HepG2 (cell line): ENCODE data around the gene CD53. TPM values are rescaled to one million over a fixed set of nuclear protein-coding genes. Genes with fewer than 3 reads are reported as not detected.

Source experiments
- ATAC-seq: fragments of 200-7000 bp; cut with Tn5 transposase; 3 replicates; pipeline ENCODE4 v1.9.1; 2020; ENCODE audit warnings: mild to moderate bottlenecking, moderate library complexity
- BruUV-seq: library from RNA; stranded (reverse); fragments of 400-500 nt; replicated peaks from 2 replicates; lab custom pipeline; 2021; lab: Mats Ljungman, UMichigan
- CTCF ChIA-PET: fragments of 300-600 bp; formaldehyde crosslinking; extraction: SDS; loops from one replicate; lab custom pipeline; 2021; ENCODE audit warnings: low total read pairs, inconsistent platforms, low intra/inter-chr PET ratio; lab: Yijun Ruan, JAX
- POLR2A ChIA-PET: fragments of 350-600 bp; sonication (Branson Sonifier 250); formaldehyde crosslinking; loops from one replicate; lab custom pipeline; 2020; ENCODE audit warnings: antibody characterized with exemption, inconsistent platforms; lab: Yijun Ruan, JAX
- DNase-seq: peaks from one replicate; pipeline ENCODE4 v3.0.0-alpha.2; 2015; ENCODE audit warnings: low spot score
- FAIRE-seq: peaks from 3 replicates; lab custom pipeline; 2011; peaks lifted over from hg19 to GRCh38; lab: Jason Lieb, UNC
- H2AFZ ChIP-seq: one replicate; pipeline ENCODE4 v1.6.1; 2011; ENCODE audit warnings: low read length, inconsistent platforms
- H3K27ac ChIP-seq: fragments of 300-600 bp; 3 replicates; pipeline ENCODE4 v1.8.0; 2011; ENCODE audit warnings: mixed run types, mild to moderate bottlenecking, mixed read lengths, low read length, inconsistent platforms; ENCODE audit not compliant: insufficient read depth; ENCODE audit errors: extremely low read length
- H3K27me3 ChIP-seq, 2 experiments: fragments of 200-600 bp in 1 of 2; 2 replicates in 1 of 2; 3 replicates in 1 of 2; pipeline versions ENCODE4 v1.6.0 to v1.8.0; 2011; ENCODE audit warnings: low read length in 2 of 2, mild to moderate bottlenecking in 2 of 2, moderate library complexity in 2 of 2, inconsistent platforms in 1 of 2; ENCODE audit not compliant: insufficient read depth in 2 of 2, control insufficient read depth in 1 of 2
- H3K36me3 ChIP-seq, 2 experiments: fragments of 200-600 bp in 1 of 2; replicated peaks in 1 of 2; 2 replicates in 1 of 2; 3 replicates in 1 of 2; pipeline versions ENCODE4 v1.5.1 to v1.8.0; 2011; ENCODE audit warnings: low read length in 2 of 2, inconsistent platforms in 1 of 2; ENCODE audit not compliant: insufficient read depth in 2 of 2, control insufficient read depth in 1 of 2
- H3K4me1 ChIP-seq: 2 replicates; pipeline ENCODE4 v1.5.1; 2012; ENCODE audit warnings: low read length, inconsistent platforms; ENCODE audit not compliant: insufficient read depth
- H3K4me2 ChIP-seq: 2 replicates; pipeline ENCODE4 v1.6.0; 2011; ENCODE audit warnings: low read depth, low read length, inconsistent platforms
- H3K4me3 ChIP-seq, 3 experiments: fragments of 200-600 bp in 1 of 3; sonication (generic), shearing (Covaris generic) in 1 of 3; replicated peaks in 1 of 3; 2 replicates each; pipeline ENCODE4 v1.5.1; 2011 to 2016; ENCODE audit warnings: low read length in 3 of 3, inconsistent platforms in 2 of 3, low read depth in 2 of 3, mild to moderate bottlenecking in 2 of 3, control low read depth in 1 of 3, mixed read lengths in 1 of 3; ENCODE audit not compliant: insufficient read depth in 1 of 3
- H3K79me2 ChIP-seq: one replicate; pipeline ENCODE4 v1.6.1; 2011; ENCODE audit warnings: low read length, inconsistent platforms; ENCODE audit not compliant: insufficient read depth
- H3K9ac ChIP-seq: 2 replicates; pipeline ENCODE4 v1.6.0; 2011; ENCODE audit warnings: mild to moderate bottlenecking, low read depth, low read length, inconsistent platforms; ENCODE audit not compliant: insufficient read depth
- H3K9me3 ChIP-seq: 2 replicates; pipeline ENCODE4 v1.5.1; 2012; ENCODE audit warnings: mild to moderate bottlenecking, low read length
- H4K20me1 ChIP-seq: 2 replicates; pipeline ENCODE4 v1.6.0; 2011; ENCODE audit warnings: inconsistent platforms, mild to moderate bottlenecking, low read length, moderate library complexity; ENCODE audit not compliant: insufficient read depth
- FOXA1 ChIP-seq, 2 experiments: fragments of 450-650 bp in 1 of 2; sonication (generic) in 1 of 2; formaldehyde crosslinking in 1 of 2; IDR thresholded peaks; 2 replicates each; pipeline versions ENCODE4 v1.4.0 to v1.6.1; 2016 to 2020; ENCODE audit warnings: missing genetic modification reagents in 1 of 2
- HCFC1 ChIP-seq: fragments of 150-350 bp; IDR thresholded peaks from 2 replicates; pipeline ENCODE4 v1.6.1; 2014; ENCODE audit warnings: low read depth, low read length
- HIVEP1 ChIP-seq: sonication (generic); formaldehyde crosslinking; IDR thresholded peaks from 2 replicates; pipeline ENCODE4 v1.4.0; 2020; ENCODE audit warnings: mild to moderate bottlenecking, missing genetic modification reagents
- HNRNPH1 ChIP-seq: fragments of 200-400 bp; formaldehyde crosslinking; optimal IDR thresholded peaks from 2 replicates; pipeline ENCODE3; 2017; ENCODE audit warnings: mild to moderate bottlenecking, low read depth, low read length
- HOXA7 ChIP-seq: sonication (generic); formaldehyde crosslinking; IDR thresholded peaks from 2 replicates; pipeline ENCODE4 v1.8.1; 2022; ENCODE audit warnings: mild to moderate bottlenecking, missing genetic modification reagents, moderate library complexity
- RXRA ChIP-seq: sonication (generic); formaldehyde crosslinking; IDR thresholded peaks from 2 replicates; pipeline ENCODE4 v1.5.1; 2020; ENCODE audit warnings: missing genetic modification reagents
- TSC22D2 ChIP-seq: sonication (generic); formaldehyde crosslinking; IDR thresholded peaks from 2 replicates; pipeline ENCODE4 v1.5.1; 2020; ENCODE audit warnings: missing genetic modification reagents, mild to moderate bottlenecking, borderline replicate concordance
- ZNF317 ChIP-seq: sonication (generic); formaldehyde crosslinking; IDR thresholded peaks from 2 replicates; pipeline ENCODE4 v1.5.0; 2020; ENCODE audit warnings: mild to moderate bottlenecking, missing genetic modification reagents
- ZNF333 ChIP-seq: sonication (generic); formaldehyde crosslinking; IDR thresholded peaks from 2 replicates; pipeline ENCODE4 v1.4.0; 2020; ENCODE audit warnings: mild to moderate bottlenecking, missing genetic modification reagents, borderline replicate concordance
- ZNF629 ChIP-seq: sonication (generic); formaldehyde crosslinking; conservative IDR thresholded peaks from 2 replicates; pipeline ENCODE4 v1.5.0; 2020; ENCODE audit warnings: missing genetic modification reagents
- WGBS: methylation state at CpG from one replicate; pipeline ENCODE4 v1.1.6; 2017; ENCODE audit warnings: low lambda C conversion rate; 5-methylcytosine and 5-hydroxymethylcytosine counted together
- in situ Hi-C: cut with HindIII; loops from 2 replicates; pipeline ENCODE4 v1.10.0; 2017; ENCODE audit warnings: low pct_unique_long_range_greater_than_20kb; ENCODE audit not compliant: extremely low pct_ligation_motif_present
- intact Hi-C: fragments of 100-400 bp; cut with micrococcal nuclease; formaldehyde crosslinking; loops from one replicate; pipeline ENCODE4 v1.10.0; 2022; ENCODE audit not compliant: unreplicated experiment
- polyA plus RNA-seq, 8 experiments: library from polyadenylated mRNA; depleted of rRNA in 3 of 8; stranded (reverse) in 7 of 8; unstranded in 1 of 8; fragments of >200 nt; fragmentation: Illumina TruSeq in 4 of 8; extraction: Trizol in 4 of 8; gene quantifications; 2 replicates each; pipeline versions ENCODE4 v1.2.1 to v1.2.3, GENCODE V29; 2011 to 2016; ENCODE audit warnings: low read depth in 4 of 8, missing spikeins in 1 of 8, mixed read lengths in 1 of 8; ENCODE audit not compliant: insufficient read depth in 1 of 8
- total RNA-seq, 5 experiments: library from RNA; depleted of rRNA; stranded (reverse); fragments of >200 nt; fragmentation: Illumina TruSeq; extraction: Trizol; gene quantifications; 2 replicates each; pipeline ENCODE4 v1.2.3, GENCODE V29; 2016; ENCODE audit warnings: low read depth in 1 of 5
- TF ChIP-seq, protein P1 (sequence below): sonication (generic); formaldehyde crosslinking; IDR thresholded peaks from 2 replicates; pipeline ENCODE4 v1.4.0; 2020; ENCODE audit warnings: missing genetic modification reagents, borderline replicate concordance
- TF ChIP-seq, protein P2 (sequence below): sonication (generic); formaldehyde crosslinking; IDR thresholded peaks from 2 replicates; pipeline ENCODE4 v1.9.0; 2021; ENCODE audit warnings: mild to moderate bottlenecking, missing genetic modification reagents

CD53 gene
- total and polyA plus RNA-seq, 2 of the 13 experiments (the other 11 are each of a cell fraction or from before 2014, with no cell fraction given) = not detected

DNA sequence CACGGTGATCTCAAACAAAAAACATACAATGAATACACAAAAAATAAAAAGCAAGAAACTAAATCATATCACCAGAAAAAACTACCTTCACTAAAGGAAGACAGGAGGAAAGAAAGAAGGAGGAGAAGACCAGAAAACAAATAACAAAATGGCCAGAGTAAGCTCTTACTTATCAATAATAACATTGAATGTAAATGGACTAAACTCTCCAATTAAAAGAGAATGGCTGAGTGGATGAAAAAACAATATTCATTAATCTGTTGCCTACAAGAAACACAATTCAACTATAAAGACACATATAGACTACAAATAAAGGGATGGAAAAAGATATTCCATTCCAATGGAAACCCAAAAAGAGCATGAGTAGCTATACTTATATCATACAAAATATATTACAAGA, 63.6 kb downstream of the CD53 start:
- CTCF ChIA-PET = no interaction called here
- Histone ChIP-seq H3K4me2 (no peak overlapping the region), H3K27ac (no peak overlapping the region), H3K79me2 (no peaks in the 10 kb centered on the region), H3K36me3 (no peaks in the 10 kb centered on the region), H4K20me1 (no peaks in the 10 kb centered on the region), H3K4me3 (no peak overlapping the region), H3K9me3 (no peaks in the 10 kb centered on the region), H3K27me3 (no peaks in the 10 kb centered on the region; a peak in 1 of 5 replicates), H2AFZ (no peak overlapping the region), H3K4me1 (no peaks in the 10 kb centered on the region), H3K9ac (no peak overlapping the region)
- no peak for DNase-seq
- in situ Hi-C loops = no loop called here
- FAIRE-seq = no peak
- TF ChIP-seq HOXA7 (CRISPR knock-in tag) (no peak), HIVEP1 (CRISPR knock-in tag) (no peak), HNRNPH1 (no peak), HCFC1 (no peak), ZNF333 (no peak), ZNF629 (CRISPR knock-in tag) (no peak), ZNF317 (CRISPR knock-in tag) (no peak), TSC22D2 (no peak), RXRA (CRISPR knock-in tag) (no peak), FOXA1 (IDR thresholded peaks at IDR 0.05) (no peak), FOXA1 (CRISPR knock-in tag; IDR thresholded peaks at IDR 0.05) (no peak)
- TF ChIP-seq, protein P1, sequence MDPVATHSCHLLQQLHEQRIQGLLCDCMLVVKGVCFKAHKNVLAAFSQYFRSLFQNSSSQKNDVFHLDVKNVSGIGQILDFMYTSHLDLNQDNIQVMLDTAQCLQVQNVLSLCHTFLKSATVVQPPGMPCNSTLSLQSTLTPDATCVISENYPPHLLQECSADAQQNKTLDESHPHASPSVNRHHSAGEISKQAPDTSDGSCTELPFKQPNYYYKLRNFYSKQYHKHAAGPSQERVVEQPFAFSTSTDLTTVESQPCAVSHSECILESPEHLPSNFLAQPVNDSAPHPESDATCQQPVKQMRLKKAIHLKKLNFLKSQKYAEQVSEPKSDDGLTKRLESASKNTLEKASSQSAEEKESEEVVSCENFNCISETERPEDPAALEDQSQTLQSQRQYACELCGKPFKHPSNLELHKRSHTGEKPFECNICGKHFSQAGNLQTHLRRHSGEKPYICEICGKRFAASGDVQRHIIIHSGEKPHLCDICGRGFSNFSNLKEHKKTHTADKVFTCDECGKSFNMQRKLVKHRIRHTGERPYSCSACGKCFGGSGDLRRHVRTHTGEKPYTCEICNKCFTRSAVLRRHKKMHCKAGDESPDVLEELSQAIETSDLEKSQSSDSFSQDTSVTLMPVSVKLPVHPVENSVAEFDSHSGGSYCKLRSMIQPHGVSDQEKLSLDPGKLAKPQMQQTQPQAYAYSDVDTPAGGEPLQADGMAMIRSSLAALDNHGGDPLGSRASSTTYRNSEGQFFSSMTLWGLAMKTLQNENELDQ = no peak
- TF ChIP-seq, protein P2, sequence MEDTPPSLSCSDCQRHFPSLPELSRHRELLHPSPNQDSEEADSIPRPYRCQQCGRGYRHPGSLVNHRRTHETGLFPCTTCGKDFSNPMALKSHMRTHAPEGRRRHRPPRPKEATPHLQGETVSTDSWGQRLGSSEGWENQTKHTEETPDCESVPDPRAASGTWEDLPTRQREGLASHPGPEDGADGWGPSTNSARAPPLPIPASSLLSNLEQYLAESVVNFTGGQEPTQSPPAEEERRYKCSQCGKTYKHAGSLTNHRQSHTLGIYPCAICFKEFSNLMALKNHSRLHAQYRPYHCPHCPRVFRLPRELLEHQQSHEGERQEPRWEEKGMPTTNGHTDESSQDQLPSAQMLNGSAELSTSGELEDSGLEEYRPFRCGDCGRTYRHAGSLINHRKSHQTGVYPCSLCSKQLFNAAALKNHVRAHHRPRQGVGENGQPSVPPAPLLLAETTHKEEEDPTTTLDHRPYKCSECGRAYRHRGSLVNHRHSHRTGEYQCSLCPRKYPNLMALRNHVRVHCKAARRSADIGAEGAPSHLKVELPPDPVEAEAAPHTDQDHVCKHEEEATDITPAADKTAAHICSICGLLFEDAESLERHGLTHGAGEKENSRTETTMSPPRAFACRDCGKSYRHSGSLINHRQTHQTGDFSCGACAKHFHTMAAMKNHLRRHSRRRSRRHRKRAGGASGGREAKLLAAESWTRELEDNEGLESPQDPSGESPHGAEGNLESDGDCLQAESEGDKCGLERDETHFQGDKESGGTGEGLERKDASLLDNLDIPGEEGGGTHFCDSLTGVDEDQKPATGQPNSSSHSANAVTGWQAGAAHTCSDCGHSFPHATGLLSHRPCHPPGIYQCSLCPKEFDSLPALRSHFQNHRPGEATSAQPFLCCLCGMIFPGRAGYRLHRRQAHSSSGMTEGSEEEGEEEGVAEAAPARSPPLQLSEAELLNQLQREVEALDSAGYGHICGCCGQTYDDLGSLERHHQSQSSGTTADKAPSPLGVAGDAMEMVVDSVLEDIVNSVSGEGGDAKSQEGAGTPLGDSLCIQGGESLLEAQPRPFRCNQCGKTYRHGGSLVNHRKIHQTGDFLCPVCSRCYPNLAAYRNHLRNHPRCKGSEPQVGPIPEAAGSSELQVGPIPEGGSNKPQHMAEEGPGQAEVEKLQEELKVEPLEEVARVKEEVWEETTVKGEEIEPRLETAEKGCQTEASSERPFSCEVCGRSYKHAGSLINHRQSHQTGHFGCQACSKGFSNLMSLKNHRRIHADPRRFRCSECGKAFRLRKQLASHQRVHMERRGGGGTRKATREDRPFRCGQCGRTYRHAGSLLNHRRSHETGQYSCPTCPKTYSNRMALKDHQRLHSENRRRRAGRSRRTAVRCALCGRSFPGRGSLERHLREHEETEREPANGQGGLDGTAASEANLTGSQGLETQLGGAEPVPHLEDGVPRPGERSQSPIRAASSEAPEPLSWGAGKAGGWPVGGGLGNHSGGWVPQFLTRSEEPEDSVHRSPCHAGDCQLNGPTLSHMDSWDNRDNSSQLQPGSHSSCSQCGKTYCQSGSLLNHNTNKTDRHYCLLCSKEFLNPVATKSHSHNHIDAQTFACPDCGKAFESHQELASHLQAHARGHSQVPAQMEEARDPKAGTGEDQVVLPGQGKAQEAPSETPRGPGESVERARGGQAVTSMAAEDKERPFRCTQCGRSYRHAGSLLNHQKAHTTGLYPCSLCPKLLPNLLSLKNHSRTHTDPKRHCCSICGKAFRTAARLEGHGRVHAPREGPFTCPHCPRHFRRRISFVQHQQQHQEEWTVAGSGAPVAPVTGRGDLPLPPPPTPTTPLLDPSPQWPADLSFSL = no peak
- ATAC-seq = no peak
- intact Hi-C loops = no loop called here
- BruUV-seq = no TSS peak
- 2% methylated on average over 1 of the region's 1 CpG for WGBS
- POLR2A ChIA-PET = interaction anchor here (0.5 kb wide), 1 partner anchor 604 kb away, joined by 4 read pairs; no protein-coding TSS in a partner anchor
